ENCODE results near the gene CA5B. TPM values are rescaled to one million over a fixed set of nuclear protein-coding genes. Genes with fewer than 3 reads are reported as not detected.

Gene CA5B
- polyA plus RNA-seq, 1 donor from 2014 or later, result 10.3 TPM

GRCh38 chrX:15815779-15816437, 77.8 kb downstream of the CA5B start:
- Histone ChIP-seq H3F3A (ENCODE audit: insufficient read depth, low read length, poor library complexity, severe bottlenecking) (no peaks in the 10 kb centered on the region), H3K9ac (ENCODE audit: low read length) (no peak overlapping the region), H3K9me3 (ENCODE audit: low read length) (no peaks in the 10 kb centered on the region), H3K4me2 (ENCODE audit: low read length) (no peak overlapping the region), H3K79me2 (replicated peaks; ENCODE audit: insufficient read depth, low read length) (no peaks in the 10 kb centered on the region), H3K4me3 (ENCODE audit: low read length) (no peak overlapping the region), H3K9me2 (ENCODE audit: insufficient read depth, low read length) (no peaks in the 10 kb centered on the region), H4K20me1 (ENCODE audit: insufficient read depth) (no peaks in the 10 kb centered on the region), H3K27me3 (ENCODE audit: insufficient read depth, low read depth, low read length) (no peaks in the 10 kb centered on the region), H2AFZ (ENCODE audit: low read depth, low read length) (no peak overlapping the region), H3K27ac (ENCODE audit: low read length) (no peak overlapping the region), H3K36me3 (ENCODE audit: insufficient read depth, low read length) (no peaks in the 10 kb centered on the region)
- no peak for TF ChIP-seq EZH2 (IDR thresholded peaks at IDR 0.05; ENCODE audit: borderline replicate concordance, insufficient read depth, low read length, poor library complexity, severe bottlenecking)
- no peak for TF ChIP-seq POLR2AphosphoS5 (IDR thresholded peaks at IDR 0.05)
- peak; percentile 52 for TF ChIP-seq SMC3 (conservative IDR thresholded peaks at IDR 0.05; ENCODE audit: poor library complexity)
- TF ChIP-seq CTCF (IDR thresholded peaks at IDR 0.05; ENCODE audit: poor library complexity, severe bottlenecking), result peak; percentile 45
- peak; percentile 34 for TF ChIP-seq RAD21 (conservative IDR thresholded peaks at IDR 0.05)

- no peak overlapping the region for H3K27ac ChIP-seq (ENCODE audit: low read length)
Observed at GRCh38 chrX:15816438-15816809, 78.4 kb downstream of the CA5B start.

More at GRCh38 chrX:15816438-15816809, 78.4 kb downstream of the CA5B start:
- no peaks in the 10 kb centered on the region for H3K27me3 ChIP-seq (ENCODE audit: insufficient read depth, low read depth, low read length)
- H4K20me1 ChIP-seq (ENCODE audit: insufficient read depth), result no peaks in the 10 kb centered on the region
- no peaks in the 10 kb centered on the region for H3F3A ChIP-seq (ENCODE audit: insufficient read depth, low read length, poor library complexity, severe bottlenecking)
- no peaks in the 10 kb centered on the region for H3K79me2 ChIP-seq (replicated peaks; ENCODE audit: insufficient read depth, low read length)
- no peaks in the 10 kb centered on the region for H3K9me2 ChIP-seq (ENCODE audit: insufficient read depth, low read length)
- H3K4me2 ChIP-seq (ENCODE audit: low read length), result no peak overlapping the region
- H2AFZ ChIP-seq (ENCODE audit: low read depth, low read length), result no peak overlapping the region
- H3K9me3 ChIP-seq (ENCODE audit: low read length), result no peaks in the 10 kb centered on the region
- H3K9ac ChIP-seq (ENCODE audit: low read length), result no peak overlapping the region
- TF ChIP-seq TAF1 (IDR thresholded peaks at IDR 0.05; ENCODE audit: low read depth), result no peak
- no peak for TF ChIP-seq REST (IDR thresholded peaks at IDR 0.05; ENCODE audit: borderline replicate concordance)
- TF ChIP-seq CTCF (IDR thresholded peaks at IDR 0.05; ENCODE audit: poor library complexity, severe bottlenecking), result no peak
- TF ChIP-seq SMC3 (conservative IDR thresholded peaks at IDR 0.05; ENCODE audit: poor library complexity), result no peak
- no peak for TF ChIP-seq EZH2 (IDR thresholded peaks at IDR 0.05; ENCODE audit: borderline replicate concordance, insufficient read depth, low read length, poor library complexity, severe bottlenecking)
- no peak for TF ChIP-seq MXI1 (conservative IDR thresholded peaks at IDR 0.05; ENCODE audit: poor library complexity, severe bottlenecking)
- no peak for TF ChIP-seq POLR2AphosphoS5 (IDR thresholded peaks at IDR 0.05)
- TF ChIP-seq RAD21 (conservative IDR thresholded peaks at IDR 0.05), result no peak
- TF ChIP-seq EP300 (conservative IDR thresholded peaks at IDR 0.05; ENCODE audit: poor library complexity, severe bottlenecking), result no peak
- H3K4me3 ChIP-seq (ENCODE audit: low read length), result no peak overlapping the region
- no peaks in the 10 kb centered on the region for H3K36me3 ChIP-seq (ENCODE audit: insufficient read depth, low read length)
